Measurements from ENCODE around the gene SUGCT. TPM values are rescaled to one million over a fixed set of nuclear protein-coding genes. Genes with fewer than 3 reads are reported as not detected.

SUGCT gene
- total RNA-seq, 1 experiment from 2014 or later, result 4.6 TPM

- Mint-ChIP-seq H3K27me3 (ENCODE audit: low read depth) (no peaks in the 10 kb centered on the region), H3K27ac (no peak overlapping the region), H3K9me3 (no peaks in the 10 kb centered on the region), H3K4me1 (peaks cover 6% of the 10 kb centered on the region; the same call in 1 of the 2 replicates), H3K36me3 (no peaks in the 10 kb centered on the region), H3K4me3 (no peak overlapping the region)
- ChIA-PET CTCF (no interaction called here), POLR2A (no interaction called here)
- TF ChIP-seq USF2 (CRISPR knock-in tag; IDR thresholded peaks at IDR 0.05) (no peak), GABPB1 (CRISPR knock-in tag; IDR thresholded peaks at IDR 0.05) (no peak), TEAD1 (CRISPR knock-in tag; IDR thresholded peaks at IDR 0.05) (no peak), RORB (CRISPR knock-in tag; IDR thresholded peaks at IDR 0.05) (no peak), ZNF317 (CRISPR knock-in tag; IDR thresholded peaks at IDR 0.05; ENCODE audit: borderline replicate concordance, low read depth) (no peak), E2F1 (CRISPR knock-in tag; IDR thresholded peaks at IDR 0.05) (no peak)
- ATAC-seq, result no peak
- no peak for DNase-seq (ENCODE audit: low spot score)
These were observed 406.5 kb downstream of the SUGCT start for GRCh38 chr7:40541336-40541735.

GRCh38 chr7:40542982-40543741 is 408.4 kb downstream of the SUGCT start:
- ChIA-PET POLR2A (interaction anchor here (0.7 kb wide), 1 partner anchor 460 kb away, joined by 3 read pairs; no protein-coding TSS in a partner anchor), CTCF (interaction anchor here (1.3 to 1.9 kb wide), 2 partner anchors 36 to 62 kb away, joined by 3 to 6 read pairs; no protein-coding TSS in a partner anchor)
- H3K27ac Mint-ChIP-seq, result no peak overlapping the region
- H3K4me3 Mint-ChIP-seq, result no peak overlapping the region
- no peak for TF ChIP-seq ZNF138 (CRISPR knock-in tag; conservative IDR thresholded peaks at IDR 0.05)
- no peaks in the 10 kb centered on the region for H3K27me3 Mint-ChIP-seq (ENCODE audit: low read depth)
- H3K9me3 Mint-ChIP-seq, result no peaks in the 10 kb centered on the region
- DNase-seq (ENCODE audit: low spot score), result no peak
- H3K4me1 Mint-ChIP-seq, result peaks cover 6% of the 10 kb centered on the region; the same call in 1 of the 2 replicates
- H3K36me3 Mint-ChIP-seq, result no peaks in the 10 kb centered on the region
- ATAC-seq, result no peak

- no peaks in the 10 kb centered on the region for H3K9me3 Mint-ChIP-seq
- CTCF ChIA-PET, result interaction anchor here (1.9 kb wide), 1 partner anchor 37 kb away, joined by 6 read pairs; no protein-coding TSS in a partner anchor
- DNase-seq (ENCODE audit: low spot score) (no peak), ATAC-seq (no peak)
- H3K4me3 Mint-ChIP-seq, result no peak overlapping the region
- peaks cover 6% of the 10 kb centered on the region; the same call in 1 of the 2 replicates for H3K4me1 Mint-ChIP-seq
- POLR2A ChIA-PET, result no interaction called here
- H3K27me3 Mint-ChIP-seq (ENCODE audit: low read depth), result no peaks in the 10 kb centered on the region
- TF ChIP-seq RORB (CRISPR knock-in tag; IDR thresholded peaks at IDR 0.05) (no peak), ELF4 (CRISPR knock-in tag; IDR thresholded peaks at IDR 0.05; ENCODE audit: low read depth) (no peak), RELA (CRISPR knock-in tag; IDR thresholded peaks at IDR 0.05; ENCODE audit: borderline replicate concordance) (no peak)
- H3K36me3 Mint-ChIP-seq, result no peaks in the 10 kb centered on the region
- H3K27ac Mint-ChIP-seq, result no peak overlapping the region
These were observed 409.5 kb downstream of the SUGCT start for GRCh38 chr7:40544221-40544723.

GRCh38 chr7:40544871-40545303 is 410.1 kb downstream of the SUGCT start:
- DNase-seq (ENCODE audit: low spot score), result no peak
- Mint-ChIP-seq H3K27me3 (ENCODE audit: low read depth) (no peaks in the 10 kb centered on the region), H3K36me3 (no peaks in the 10 kb centered on the region), H3K27ac (no peak overlapping the region), H3K4me1 (peaks cover 6% of the 10 kb centered on the region; the same call in 1 of the 2 replicates), H3K9me3 (no peaks in the 10 kb centered on the region), H3K4me3 (no peak overlapping the region)
- no peak for ATAC-seq
- CTCF ChIA-PET, result interaction anchor here (1.9 kb wide), 1 partner anchor 38 kb away, joined by 6 read pairs; no protein-coding TSS in a partner anchor
- POLR2A ChIA-PET, result no interaction called here
- no peak for TF ChIP-seq ZNF512 (CRISPR knock-in tag; IDR thresholded peaks at IDR 0.05; ENCODE audit: borderline replicate concordance)
- no peak for TF ChIP-seq SMAD4 (CRISPR knock-in tag; IDR thresholded peaks at IDR 0.05)
- no peak for TF ChIP-seq NR1H2 (CRISPR knock-in tag; IDR thresholded peaks at IDR 0.05)
- TF ChIP-seq GRHL2 (CRISPR knock-in tag; IDR thresholded peaks at IDR 0.05; ENCODE audit: insufficient replicate concordance, severe bottlenecking), result no peak
- TF ChIP-seq SMAD3 (CRISPR knock-in tag; IDR thresholded peaks at IDR 0.05; ENCODE audit: borderline replicate concordance), result no peak
- TF ChIP-seq IRF2 (CRISPR knock-in tag; IDR thresholded peaks at IDR 0.05; ENCODE audit: borderline replicate concordance, low read depth), result no peak
- TF ChIP-seq OVOL2 (CRISPR knock-in tag; IDR thresholded peaks at IDR 0.05; ENCODE audit: borderline replicate concordance), result no peak
- no peak for TF ChIP-seq FOXK1 (CRISPR knock-in tag; IDR thresholded peaks at IDR 0.05)
- TF ChIP-seq HMGA2 (CRISPR knock-in tag; IDR thresholded peaks at IDR 0.05), result no peak
- TF ChIP-seq ZNF396 (CRISPR knock-in tag; IDR thresholded peaks at IDR 0.05; ENCODE audit: borderline replicate concordance), result no peak
- TF ChIP-seq ZNF671 (CRISPR knock-in tag; IDR thresholded peaks at IDR 0.05), result no peak
- TF ChIP-seq ZNF532 (CRISPR knock-in tag; IDR thresholded peaks at IDR 0.05; ENCODE audit: borderline replicate concordance), result no peak
